ENCODE measurements around the gene EMD. TPM values are rescaled to one million over a fixed set of nuclear protein-coding genes. Genes with fewer than 3 reads are reported as not detected.
A peak's percentile ranks its signal among the peaks of the same experiment; 100 is the strongest.

EMD gene
- polyA plus RNA-seq, 1 of the 3 experiments (the other 2 are of a cell fraction): 68.0 TPM

- TF ChIP-seq REST (IDR thresholded peaks at IDR 0.05; ENCODE audit: low read depth, low read length) (no peak), TEAD4 (IDR thresholded peaks at IDR 0.05; ENCODE audit: borderline replicate concordance, insufficient read depth) (no peak)
Observed at GRCh38 chrX:154379569-154379951, 465 bp downstream of the EMD start (continued).

GRCh38 chrX:154380153-154380552 is 1.1 kb downstream of the EMD start:
- no peaks in the 10 kb centered on the region for H3K9me2 ChIP-seq
- H3K27me3 ChIP-seq (ENCODE audit: insufficient read depth): no peaks in the 10 kb centered on the region; the same call in 1 of the 2 replicates
- H2AFZ ChIP-seq (ENCODE audit: low read depth): no peak overlapping the region
- no peaks in the 10 kb centered on the region for H3K9me3 ChIP-seq
- TF ChIP-seq FOXJ3 (CRISPR knock-in tag; IDR thresholded peaks at IDR 0.05) (no peak), JUND (IDR thresholded peaks at IDR 0.05) (no peak), TAF1 (IDR thresholded peaks at IDR 0.05; ENCODE audit: borderline replicate concordance, low read depth, low read length) (no peak), RFX5 (IDR thresholded peaks at IDR 0.05; ENCODE audit: low read length) (no peak), TCF12 (IDR thresholded peaks at IDR 0.05) (no peak), PBX3 (IDR thresholded peaks at IDR 0.05) (no peak), USF2 (IDR thresholded peaks at IDR 0.05; ENCODE audit: borderline replicate concordance, low read depth, low read length) (no peak), USF1 (IDR thresholded peaks at IDR 0.05; ENCODE audit: borderline replicate concordance, low read depth) (no peak), REST (IDR thresholded peaks at IDR 0.05; ENCODE audit: low read depth, low read length) (no peak), MEF2A (IDR thresholded peaks at IDR 0.05; ENCODE audit: borderline replicate concordance, low read depth) (no peak), RCOR1 (IDR thresholded peaks at IDR 0.05; ENCODE audit: low read length) (no peak), NRF1 (IDR thresholded peaks at IDR 0.05; ENCODE audit: low read depth, low read length) (no peak), IRF3 (IDR thresholded peaks at IDR 0.05; ENCODE audit: low read depth, low read length) (no peak), EP300 (IDR thresholded peaks at IDR 0.05; ENCODE audit: borderline replicate concordance in 1 of 2, low read depth in 1 of 2, low read length in 1 of 2) (no peak)
- H3F3A ChIP-seq (replicated peaks; ENCODE audit: insufficient read depth): peaks cover 14% of the 10 kb centered on the region
- DNase-seq: no peak
- peak overlapping the region; percentile 76 to 90; a peak in 3 of 4 replicates for H3K27ac ChIP-seq (ENCODE audit: low read depth in 2 of 2, low read length in 1 of 2)
- peak overlapping the region; percentile 97 for H3K9ac ChIP-seq
- no peaks in the 10 kb centered on the region for H3K36me3 ChIP-seq (replicated peaks in 1 of 2; ENCODE audit: control insufficient read depth in 1 of 2, insufficient read depth in 2 of 2, low read length in 1 of 2)
- peaks cover 0 to 17% of the 10 kb centered on the region in 2 experiments; a peak in 1 of 4 replicates for H3K4me1 ChIP-seq (ENCODE audit: control insufficient read depth in 1 of 2, insufficient read depth in 2 of 2, low read depth in 1 of 2, low read length in 1 of 2)
- CTCF ChIA-PET: no interaction called here
- H3K4me3 ChIP-seq (ENCODE audit: low read depth in 2 of 2, low read length in 1 of 2): peak overlapping the region; percentile 61 to 73
- no peaks in the 10 kb centered on the region for H4K20me1 ChIP-seq (ENCODE audit: insufficient read depth)
- POLR2A ChIA-PET: no interaction called here
- peaks cover 30% of the 10 kb centered on the region for H3K79me2 ChIP-seq (ENCODE audit: insufficient read depth)
- WGBS (ENCODE audit: low lambda C conversion rate): 6% methylated on average over 3 of the region's 13 CpGs
- peak overlapping the region; percentile 81 for H3K4me2 ChIP-seq
